Endothelial cell (in vitro differentiated cells): ENCODE measurements around the gene ACSF3. TPM values are rescaled to one million over a fixed set of nuclear protein-coding genes. Genes with fewer than 3 reads are reported as not detected.

Source experiments
- DNase-seq: peaks from one replicate; pipeline ENCODE4 v3.0.0; 2021; ENCODE audit warnings: low spot score
- H3K27ac Mint-ChIP-seq: one replicate; pipeline ENCODE4 v1.8.0; 2021; ENCODE audit warnings: mixed read lengths, inconsistent platforms; ENCODE audit not compliant: unreplicated experiment
- H3K27me3 Mint-ChIP-seq: one replicate; pipeline ENCODE4 v1.8.0; 2021; ENCODE audit warnings: mild to moderate bottlenecking, moderate library complexity, mixed read lengths, inconsistent platforms; ENCODE audit not compliant: unreplicated experiment
- H3K36me3 Mint-ChIP-seq: one replicate; pipeline ENCODE4 v1.8.0; 2021; ENCODE audit warnings: mild to moderate bottlenecking, low read depth, mixed read lengths, inconsistent platforms; ENCODE audit not compliant: unreplicated experiment
- H3K4me1 Mint-ChIP-seq: one replicate; pipeline ENCODE4 v1.8.0; 2021; ENCODE audit warnings: mild to moderate bottlenecking, mixed read lengths, inconsistent platforms; ENCODE audit not compliant: unreplicated experiment
- H3K4me3 Mint-ChIP-seq: one replicate; pipeline ENCODE4 v1.8.0; 2021; ENCODE audit warnings: mild to moderate bottlenecking, mixed read lengths, inconsistent platforms; ENCODE audit not compliant: unreplicated experiment
- H3K9me3 Mint-ChIP-seq: one replicate; pipeline ENCODE4 v1.8.0; 2021; ENCODE audit warnings: mixed read lengths, inconsistent platforms; ENCODE audit not compliant: unreplicated experiment
- CTCF ChIP-seq: fragments of 200-600 bp; sonication (generic); IDR thresholded peaks from one replicate; pipeline ENCODE4 v1.5.0; 2021; ENCODE audit warnings: antibody characterized with exemption; ENCODE audit not compliant: unreplicated experiment
- total RNA-seq: library from RNA; stranded (reverse); fragmentation: NEBNext Ultra II Directional; extraction: Animal tissue kit (Norgen Biotek cat#: 25700); gene quantifications from one replicate; pipeline ENCODE4 v1.2.1, GENCODE V29; 2021; ENCODE audit not compliant: unreplicated experiment

The ACSF3 gene
- total RNA-seq, 1 donor from 2014 or later, result 28.2 TPM

- peaks cover 14% of the 10 kb centered on the region for H3K27me3 Mint-ChIP-seq
- no peaks in the 10 kb centered on the region for H3K36me3 Mint-ChIP-seq
- H3K27ac Mint-ChIP-seq, result no peak overlapping the region
- TF ChIP-seq CTCF, result no peak
- H3K4me1 Mint-ChIP-seq, result no peaks in the 10 kb centered on the region
- no peaks in the 10 kb centered on the region for H3K9me3 Mint-ChIP-seq
- H3K4me3 Mint-ChIP-seq, result no peak overlapping the region
- DNase-seq, result peak; percentile 46
Measured at GRCh38 chr16:89192956-89193575, 99.4 kb downstream of the ACSF3 start.

- no peak for DNase-seq
- H3K4me3 Mint-ChIP-seq, result no peak overlapping the region
- no peaks in the 10 kb centered on the region for H3K9me3 Mint-ChIP-seq
- no peaks in the 10 kb centered on the region for H3K4me1 Mint-ChIP-seq
- no peak overlapping the region for H3K27ac Mint-ChIP-seq
- TF ChIP-seq CTCF, result no peak
- H3K27me3 Mint-ChIP-seq, result peaks cover 14% of the 10 kb centered on the region
- no peaks in the 10 kb centered on the region for H3K36me3 Mint-ChIP-seq
Measured at GRCh38 chr16:89193576-89194293, 100.1 kb downstream of the ACSF3 start.

- Mint-ChIP-seq H3K27me3 (peaks cover 8% of the 10 kb centered on the region), H3K4me1 (no peaks in the 10 kb centered on the region), H3K4me3 (no peak overlapping the region), H3K9me3 (no peaks in the 10 kb centered on the region), H3K36me3 (no peaks in the 10 kb centered on the region), H3K27ac (no peak overlapping the region)
- no peak for TF ChIP-seq CTCF
- no peak for DNase-seq
Measured at GRCh38 chr16:89194340-89195311, 101.0 kb downstream of the ACSF3 start.

GRCh38 chr16:89195521-89196171 is 102.0 kb downstream of the ACSF3 start:
- Mint-ChIP-seq H3K9me3 (no peaks in the 10 kb centered on the region), H3K27me3 (peaks cover 5% of the 10 kb centered on the region), H3K4me1 (no peaks in the 10 kb centered on the region), H3K36me3 (no peaks in the 10 kb centered on the region), H3K27ac (no peak overlapping the region), H3K4me3 (no peak overlapping the region)
- TF ChIP-seq CTCF, result no peak
- no peak for DNase-seq
